Measurements from ENCODE around the gene CDC7. TPM values are rescaled to one million over a fixed set of nuclear protein-coding genes. Genes with fewer than 3 reads are reported as not detected.
A peak's percentile ranks its signal among the peaks of the same experiment; 100 is the strongest.

Gene CDC7
- total RNA-seq, 1 experiment from 2014 or later = 41.6 TPM

GRCh38 chr1:91569411-91570119 is 68.9 kb downstream of the CDC7 start:
- peaks cover under 1 to 1% of the 10 kb centered on the region in 2 experiments for H3K9me3 Mint-ChIP-seq
- H4K8ac ChIP-seq (replicated peaks; ENCODE audit: insufficient read length, low read depth, low read length) = no peak overlapping the region
- DNase-seq = no peak

More at GRCh38 chr1:91569411-91570119, 68.9 kb downstream of the CDC7 start:
- H3K4me2 ChIP-seq (ENCODE audit: insufficient read depth, insufficient read length, low read length) = no peak overlapping the region
- H3K14ac ChIP-seq (ENCODE audit: insufficient read depth, low read length) = no peak overlapping the region
- no peaks in the 10 kb centered on the region for H3K27me3 ChIP-seq (ENCODE audit: insufficient read depth, low read length)
- H2BK15ac ChIP-seq (ENCODE audit: low read depth, low read length) = no peak overlapping the region
- no peak for TF ChIP-seq CTCF (conservative IDR thresholded peaks at IDR 0.05)
- H2AFZ ChIP-seq (ENCODE audit: low read length) = no peak overlapping the region
- H2BK120ac ChIP-seq (ENCODE audit: low read depth, low read length, poor library complexity, severe bottlenecking) = no peak overlapping the region
- no peaks in the 10 kb centered on the region for H4K20me1 ChIP-seq (ENCODE audit: control insufficient read depth, insufficient read depth, insufficient read length)
- no peak overlapping the region for H2BK20ac ChIP-seq (ENCODE audit: low read depth, low read length, poor library complexity, severe bottlenecking)
- H3K4me1 ChIP-seq (ENCODE audit: insufficient read depth, low read length) = no peaks in the 10 kb centered on the region
- Mint-ChIP-seq H3K36me3 (ENCODE audit: insufficient read depth in 1 of 3, low read depth in 3 of 3) (peaks cover 0 to under 1% (median 0%) of the 10 kb centered on the region in 3 experiments; a peak in 2 of 7 replicates), H3K27ac (peak overlapping the region in 2 of 3 experiments; percentile 5 to 57; a peak in 2 of 7 replicates), H3K4me1 (peaks cover 11 to 12% of the 10 kb centered on the region in 2 experiments), H3K27me3 (ENCODE audit: low read depth) (peaks cover 3% of the 10 kb centered on the region), H3K4me3 (no peak overlapping the region)
- no peak overlapping the region for H3K56ac ChIP-seq (ENCODE audit: insufficient read length, low read depth, low read length)
- no peaks in the 10 kb centered on the region for H3K9me3 ChIP-seq (ENCODE audit: control insufficient read depth, low read depth, low read length)
- no peak overlapping the region for H3T11ph ChIP-seq (ENCODE audit: low read length)
- no peak overlapping the region for H3K9ac ChIP-seq (ENCODE audit: extremely low read depth, insufficient read length, low read length)
- H4K91ac ChIP-seq (ENCODE audit: insufficient read length, low read depth, low read length) = no peak overlapping the region
- no peak overlapping the region for H2AK5ac ChIP-seq (ENCODE audit: insufficient read length, low read length)
- H3K23me2 ChIP-seq (ENCODE audit: insufficient read length, low read depth, low read length, poor library complexity, severe bottlenecking) = no peaks in the 10 kb centered on the region
- no CpG with 5 or more reads among the region's 7 CpGs for WGBS (ENCODE audit: extremely low coverage, insufficient read length, low lambda C conversion rate)
- no peak overlapping the region for H4K5ac ChIP-seq (ENCODE audit: insufficient read length, low read depth, low read length)
- no peaks in the 10 kb centered on the region for H3K79me1 ChIP-seq (ENCODE audit: insufficient read depth, low read depth, low read length, poor library complexity, severe bottlenecking)
- H2BK12ac ChIP-seq (ENCODE audit: insufficient read length, low read depth, low read length) = no peak overlapping the region
- H3K23ac ChIP-seq (ENCODE audit: insufficient read length, low read depth, low read length) = no peak overlapping the region
- no peak overlapping the region for H2BK5ac ChIP-seq (ENCODE audit: insufficient read length, low read length)
- H3K4ac ChIP-seq (ENCODE audit: low read depth, low read length) = no peak overlapping the region
- H3K27ac ChIP-seq (ENCODE audit: insufficient read length, low read depth, low read length) = no peak overlapping the region
- no peak overlapping the region for H3K18ac ChIP-seq (ENCODE audit: insufficient read length, low read depth, low read length)
- H3K79me2 ChIP-seq (ENCODE audit: insufficient read depth, low read length) = no peaks in the 10 kb centered on the region
